ENCODE measurements around the gene B3GAT3.

- no peak for TF ChIP-seq CTCF (IDR thresholded peaks at IDR 0.05)
- no peak for TF ChIP-seq POLR2A (IDR thresholded peaks at IDR 0.05)
Measured at GRCh38 chr11:62567018-62567633, 54.7 kb downstream of the B3GAT3 start.
